ENCODE data around the gene IFNE.

IFNE gene

GRCh38 chr9:21505425-21506179, 23.5 kb upstream of the IFNE start:
- Mint-ChIP-seq H3K4me3 (no peak overlapping the region), H3K9me3 (no peaks in the 10 kb centered on the region), H3K27ac (no peak overlapping the region), H3K27me3 (ENCODE audit: low read depth, poor library complexity) (peaks cover 6% of the 10 kb centered on the region), H3K4me1 (no peaks in the 10 kb centered on the region), H3K36me3 (ENCODE audit: low read depth) (no peaks in the 10 kb centered on the region)
- TF ChIP-seq, protein P1, sequence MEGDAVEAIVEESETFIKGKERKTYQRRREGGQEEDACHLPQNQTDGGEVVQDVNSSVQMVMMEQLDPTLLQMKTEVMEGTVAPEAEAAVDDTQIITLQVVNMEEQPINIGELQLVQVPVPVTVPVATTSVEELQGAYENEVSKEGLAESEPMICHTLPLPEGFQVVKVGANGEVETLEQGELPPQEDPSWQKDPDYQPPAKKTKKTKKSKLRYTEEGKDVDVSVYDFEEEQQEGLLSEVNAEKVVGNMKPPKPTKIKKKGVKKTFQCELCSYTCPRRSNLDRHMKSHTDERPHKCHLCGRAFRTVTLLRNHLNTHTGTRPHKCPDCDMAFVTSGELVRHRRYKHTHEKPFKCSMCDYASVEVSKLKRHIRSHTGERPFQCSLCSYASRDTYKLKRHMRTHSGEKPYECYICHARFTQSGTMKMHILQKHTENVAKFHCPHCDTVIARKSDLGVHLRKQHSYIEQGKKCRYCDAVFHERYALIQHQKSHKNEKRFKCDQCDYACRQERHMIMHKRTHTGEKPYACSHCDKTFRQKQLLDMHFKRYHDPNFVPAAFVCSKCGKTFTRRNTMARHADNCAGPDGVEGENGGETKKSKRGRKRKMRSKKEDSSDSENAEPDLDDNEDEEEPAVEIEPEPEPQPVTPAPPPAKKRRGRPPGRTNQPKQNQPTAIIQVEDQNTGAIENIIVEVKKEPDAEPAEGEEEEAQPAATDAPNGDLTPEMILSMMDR (IDR thresholded peaks at IDR 0.05): no peak
- no peak for DNase-seq

GRCh38 chr9:21504894-21505293, 22.8 kb upstream of the IFNE start:
- Mint-ChIP-seq H3K27ac (no peak overlapping the region), H3K36me3 (ENCODE audit: low read depth) (no peaks in the 10 kb centered on the region), H3K4me3 (no peak overlapping the region), H3K27me3 (ENCODE audit: low read depth, poor library complexity) (peaks cover 6% of the 10 kb centered on the region), H3K9me3 (no peaks in the 10 kb centered on the region), H3K4me1 (no peaks in the 10 kb centered on the region)
- no peak for DNase-seq
- TF ChIP-seq, protein P1 (IDR thresholded peaks at IDR 0.05): no peak

GRCh38 chr9:21504113-21504512, 22.0 kb upstream of the IFNE start:
- peaks cover 6% of the 10 kb centered on the region for H3K27me3 Mint-ChIP-seq (ENCODE audit: low read depth, poor library complexity)
- H3K4me1 Mint-ChIP-seq: no peaks in the 10 kb centered on the region
- no peaks in the 10 kb centered on the region for H3K9me3 Mint-ChIP-seq
- DNase-seq: no peak
- TF ChIP-seq, protein P1 (IDR thresholded peaks at IDR 0.05): no peak
- H3K27ac Mint-ChIP-seq: no peak overlapping the region
- H3K4me3 Mint-ChIP-seq: no peak overlapping the region
- H3K36me3 Mint-ChIP-seq (ENCODE audit: low read depth): no peaks in the 10 kb centered on the region

DNA sequence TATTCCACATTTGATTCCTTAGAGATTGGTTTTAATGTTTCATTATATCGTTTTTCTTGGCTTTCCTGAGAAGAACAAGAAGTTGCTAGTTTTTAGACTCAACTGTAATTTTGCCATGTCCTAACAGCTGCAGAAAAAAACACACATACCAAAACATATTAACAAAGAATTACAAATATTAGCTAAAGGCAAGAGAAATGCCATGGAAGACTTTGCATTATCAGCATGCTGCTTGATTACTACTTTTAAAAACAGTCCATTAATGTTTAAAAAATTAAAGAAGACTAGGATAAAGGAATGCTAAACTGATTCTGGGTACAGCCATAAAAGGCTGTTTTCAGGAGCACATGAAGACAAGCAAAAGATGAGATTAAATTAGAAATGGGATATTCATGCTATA, 20.5 kb upstream of the IFNE start:
- Mint-ChIP-seq H3K36me3 (ENCODE audit: low read depth) (no peaks in the 10 kb centered on the region), H3K9me3 (no peaks in the 10 kb centered on the region), H3K4me3 (no peak overlapping the region), H3K27ac (no peak overlapping the region), H3K4me1 (no peaks in the 10 kb centered on the region), H3K27me3 (ENCODE audit: low read depth, poor library complexity) (peaks cover 6% of the 10 kb centered on the region)
- no peak for DNase-seq
- TF ChIP-seq, protein P1 (IDR thresholded peaks at IDR 0.05): no peak

DNA sequence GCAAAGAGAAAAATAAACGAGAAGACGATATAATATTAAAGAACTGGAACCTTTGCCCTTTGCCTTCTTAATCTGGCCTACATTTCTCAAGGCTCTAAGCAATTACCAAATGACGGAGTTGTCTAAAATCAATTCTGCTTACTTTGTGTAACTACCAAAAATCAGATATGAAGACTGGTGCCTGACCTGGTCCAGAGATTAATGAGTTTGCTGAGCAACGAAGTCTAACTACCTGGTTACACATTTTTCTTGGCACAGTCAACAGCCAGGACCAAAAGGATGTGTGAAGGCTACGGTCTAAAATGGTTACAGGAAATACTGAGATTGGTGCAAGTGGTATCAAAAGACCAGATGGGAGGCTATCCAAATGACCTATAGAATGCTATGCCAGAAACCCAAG, 17.8 kb upstream of the IFNE start:
- H3K36me3 Mint-ChIP-seq (ENCODE audit: low read depth): no peaks in the 10 kb centered on the region
- H3K4me3 Mint-ChIP-seq: no peak overlapping the region
- H3K4me1 Mint-ChIP-seq: no peaks in the 10 kb centered on the region
- H3K27ac Mint-ChIP-seq: no peak overlapping the region
- no peaks in the 10 kb centered on the region for H3K9me3 Mint-ChIP-seq
- TF ChIP-seq, protein P1 (IDR thresholded peaks at IDR 0.05): no peak
- peaks cover 9% of the 10 kb centered on the region for H3K27me3 Mint-ChIP-seq (ENCODE audit: low read depth, poor library complexity)
- no peak for DNase-seq

DNA sequence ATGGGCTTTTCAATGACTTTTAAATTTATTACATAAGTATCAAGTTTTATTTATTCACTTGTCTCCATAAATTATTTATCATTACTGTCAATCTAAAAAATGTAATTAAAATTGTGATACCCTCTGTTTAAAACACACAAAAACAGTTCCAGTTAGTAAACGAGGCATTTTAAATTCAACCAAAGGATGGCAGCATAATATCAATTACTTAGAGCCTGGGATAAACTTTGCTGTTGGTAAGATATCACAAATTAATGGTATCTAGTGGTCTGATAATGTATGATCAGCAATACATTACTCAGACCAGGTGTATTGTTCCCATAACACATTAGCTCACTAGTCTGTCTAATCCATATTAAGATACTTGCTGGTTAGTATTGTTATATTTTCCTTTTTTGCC, 9.6 kb upstream of the IFNE start:
- no peak for DNase-seq
- Mint-ChIP-seq H3K27me3 (ENCODE audit: low read depth, poor library complexity) (peaks cover 11% of the 10 kb centered on the region), H3K4me1 (no peaks in the 10 kb centered on the region), H3K36me3 (ENCODE audit: low read depth) (no peaks in the 10 kb centered on the region), H3K4me3 (no peak overlapping the region), H3K9me3 (no peaks in the 10 kb centered on the region), H3K27ac (no peak overlapping the region)
- TF ChIP-seq, protein P1 (IDR thresholded peaks at IDR 0.05): no peak

All from nephron progenitor cell (in vitro differentiated cells).